ENCODE measurements around the gene NR6A1. TPM values are rescaled to one million over a fixed set of nuclear protein-coding genes. Genes with fewer than 3 reads are reported as not detected.
"Not testable (repeated sequence)": the region's sequence is repeated elsewhere in the genome, so short reads cannot be mapped to it uniquely, and the experiment has no call there.

The NR6A1 gene
- total and polyA plus RNA-seq, 5 donors from 2014 or later = 0.05 TPM; not detected in 4

- not testable (repeated sequence) for H3K27ac Mint-ChIP-seq; H3K4me1 Mint-ChIP-seq; H3K4me3 ChIP-seq (ENCODE audit: low read depth, low read length); H3K36me3 Mint-ChIP-seq; ATAC-seq (ENCODE audit: low read depth in 2 of 2); H3K27me3 ChIP-seq (ENCODE audit: control insufficient read depth, insufficient read depth, low read length); H3K36me3 ChIP-seq (ENCODE audit: control insufficient read depth, insufficient read depth, low read length); H3K4me1 ChIP-seq (ENCODE audit: control insufficient read depth, insufficient read depth, low read length, poor library complexity, severe bottlenecking); H3K27ac ChIP-seq (ENCODE audit: insufficient read depth, low read length, poor library complexity, severe bottlenecking); H3K4me3 Mint-ChIP-seq; H3K27me3 Mint-ChIP-seq; H3K9me3 ChIP-seq (ENCODE audit: control insufficient read depth in 2 of 2, low read length in 2 of 2); DNase-seq; H3K9me3 Mint-ChIP-seq
Measured at GRCh38 chr9:124734741-124735083, 36.4 kb downstream of the NR6A1 start.

GRCh38 chr9:124733964-124734740 lies 37.0 kb downstream of the NR6A1 start:
- H3K4me1 Mint-ChIP-seq = no peaks in the 10 kb centered on the region
- Histone ChIP-seq H3K36me3 (ENCODE audit: control insufficient read depth, insufficient read depth, low read length) (no peaks in the 10 kb centered on the region), H3K4me1 (ENCODE audit: control insufficient read depth, insufficient read depth, low read length, poor library complexity, severe bottlenecking) (no peaks in the 10 kb centered on the region), H3K4me3 (ENCODE audit: low read depth, low read length) (no peak overlapping the region), H3K27ac (ENCODE audit: insufficient read depth, low read length, poor library complexity, severe bottlenecking) (no peak overlapping the region), H3K9me3 (ENCODE audit: control insufficient read depth in 2 of 2, low read length in 2 of 2) (no peaks in the 10 kb centered on the region), H3K27me3 (ENCODE audit: control insufficient read depth, insufficient read depth, low read length) (peaks cover 2% of the 10 kb centered on the region)
- ATAC-seq (ENCODE audit: low read depth in 2 of 2) (no peak), DNase-seq (no peak)
- H3K9me3 Mint-ChIP-seq = peaks cover 0 to 2% (median 0%) of the 10 kb centered on the region in 7 donors
- no peaks in the 10 kb centered on the region for H3K36me3 Mint-ChIP-seq
- no peak overlapping the region for H3K27ac Mint-ChIP-seq
- peaks cover 9% of the 10 kb centered on the region for H3K27me3 Mint-ChIP-seq
- H3K4me3 Mint-ChIP-seq = no peak overlapping the region

- H3K9me3 ChIP-seq (ENCODE audit: control insufficient read depth in 2 of 2, low read length in 2 of 2) = no peaks in the 10 kb centered on the region
- peaks cover 2% of the 10 kb centered on the region for H3K27me3 ChIP-seq (ENCODE audit: control insufficient read depth, insufficient read depth, low read length)
- ATAC-seq (ENCODE audit: low read depth in 2 of 2) (no peak), DNase-seq (no peak)
- no peak overlapping the region for H3K4me3 ChIP-seq (ENCODE audit: low read depth, low read length)
- no peaks in the 10 kb centered on the region for H3K4me1 Mint-ChIP-seq
- no peak overlapping the region for H3K4me3 Mint-ChIP-seq
- H3K36me3 Mint-ChIP-seq = no peaks in the 10 kb centered on the region
- no peak overlapping the region for H3K27ac ChIP-seq (ENCODE audit: insufficient read depth, low read length, poor library complexity, severe bottlenecking)
- H3K9me3 Mint-ChIP-seq = peaks cover 0 to 2% (median 0%) of the 10 kb centered on the region in 7 donors
- peaks cover 28% of the 10 kb centered on the region for H3K27me3 Mint-ChIP-seq
- no peaks in the 10 kb centered on the region for H3K36me3 ChIP-seq (ENCODE audit: control insufficient read depth, insufficient read depth, low read length)
- no peak overlapping the region for H3K27ac Mint-ChIP-seq
- H3K4me1 ChIP-seq (ENCODE audit: control insufficient read depth, insufficient read depth, low read length, poor library complexity, severe bottlenecking) = no peaks in the 10 kb centered on the region
Measured at GRCh38 chr9:124730772-124731171, 40.3 kb downstream of the NR6A1 start.

GRCh38 chr9:124726886-124727285 lies 44.2 kb downstream of the NR6A1 start:
- Mint-ChIP-seq H3K4me1 (no peaks in the 10 kb centered on the region), H3K27ac (no peak overlapping the region), H3K9me3 (peaks cover 0 to 2% (median 0%) of the 10 kb centered on the region in 7 donors), H3K4me3 (no peak overlapping the region), H3K36me3 (no peaks in the 10 kb centered on the region), H3K27me3 (peaks cover 30% of the 10 kb centered on the region)
- DNase-seq (no peak), ATAC-seq (ENCODE audit: low read depth in 2 of 2) (no peak)
- Histone ChIP-seq H3K27ac (ENCODE audit: insufficient read depth, low read length, poor library complexity, severe bottlenecking) (no peak overlapping the region), H3K4me1 (ENCODE audit: control insufficient read depth, insufficient read depth, low read length, poor library complexity, severe bottlenecking) (no peaks in the 10 kb centered on the region), H3K4me3 (ENCODE audit: low read depth, low read length) (no peak overlapping the region), H3K36me3 (ENCODE audit: control insufficient read depth, insufficient read depth, low read length) (no peaks in the 10 kb centered on the region), H3K27me3 (ENCODE audit: control insufficient read depth, insufficient read depth, low read length) (peaks cover 11% of the 10 kb centered on the region), H3K9me3 (ENCODE audit: control insufficient read depth in 2 of 2, low read length in 2 of 2) (no peaks in the 10 kb centered on the region)

- Histone ChIP-seq H3K36me3 (ENCODE audit: control insufficient read depth, insufficient read depth, low read length) (no peaks in the 10 kb centered on the region), H3K4me1 (ENCODE audit: control insufficient read depth, insufficient read depth, low read length, poor library complexity, severe bottlenecking) (no peaks in the 10 kb centered on the region), H3K27me3 (ENCODE audit: control insufficient read depth, insufficient read depth, low read length) (peaks cover 19% of the 10 kb centered on the region), H3K27ac (ENCODE audit: insufficient read depth, low read length, poor library complexity, severe bottlenecking) (no peak overlapping the region), H3K9me3 (ENCODE audit: control insufficient read depth in 2 of 2, low read length in 2 of 2) (no peaks in the 10 kb centered on the region), H3K4me3 (ENCODE audit: low read depth, low read length) (no peak overlapping the region)
- no peaks in the 10 kb centered on the region for H3K4me1 Mint-ChIP-seq
- H3K27me3 Mint-ChIP-seq = peaks cover 36% of the 10 kb centered on the region
- H3K9me3 Mint-ChIP-seq = no peaks in the 10 kb centered on the region
- no peaks in the 10 kb centered on the region for H3K36me3 Mint-ChIP-seq
- H3K27ac Mint-ChIP-seq = no peak overlapping the region
- no peak overlapping the region for H3K4me3 Mint-ChIP-seq
- DNase-seq (no peak), ATAC-seq (ENCODE audit: low read depth in 2 of 2) (no peak)
Measured at GRCh38 chr9:124725068-124725452, 46.1 kb downstream of the NR6A1 start.

GRCh38 chr9:124724415-124725067 lies 46.6 kb downstream of the NR6A1 start:
- DNase-seq (no peak), ATAC-seq (ENCODE audit: low read depth in 2 of 2) (no peak)
- H3K4me1 Mint-ChIP-seq = no peaks in the 10 kb centered on the region
- H3K4me3 Mint-ChIP-seq = no peak overlapping the region
- Histone ChIP-seq H3K9me3 (ENCODE audit: control insufficient read depth in 2 of 2, low read length in 2 of 2) (no peaks in the 10 kb centered on the region), H3K4me1 (ENCODE audit: control insufficient read depth, insufficient read depth, low read length, poor library complexity, severe bottlenecking) (no peaks in the 10 kb centered on the region), H3K27ac (ENCODE audit: insufficient read depth, low read length, poor library complexity, severe bottlenecking) (no peak overlapping the region), H3K4me3 (ENCODE audit: low read depth, low read length) (no peak overlapping the region), H3K27me3 (ENCODE audit: control insufficient read depth, insufficient read depth, low read length) (peaks cover 19% of the 10 kb centered on the region), H3K36me3 (ENCODE audit: control insufficient read depth, insufficient read depth, low read length) (no peaks in the 10 kb centered on the region)
- H3K27ac Mint-ChIP-seq = no peak overlapping the region
- peaks cover 36% of the 10 kb centered on the region for H3K27me3 Mint-ChIP-seq
- H3K9me3 Mint-ChIP-seq = no peaks in the 10 kb centered on the region
- H3K36me3 Mint-ChIP-seq = no peaks in the 10 kb centered on the region

GRCh38 chr9:124723352-124723751 lies 47.8 kb downstream of the NR6A1 start:
- H3K9me3 ChIP-seq (ENCODE audit: control insufficient read depth in 2 of 2, low read length in 2 of 2) = no peaks in the 10 kb centered on the region
- no peak overlapping the region for H3K4me3 ChIP-seq (ENCODE audit: low read depth, low read length)
- H3K27me3 ChIP-seq (ENCODE audit: control insufficient read depth, insufficient read depth, low read length) = peaks cover 21% of the 10 kb centered on the region
- no peaks in the 10 kb centered on the region for H3K36me3 Mint-ChIP-seq
- H3K9me3 Mint-ChIP-seq = no peaks in the 10 kb centered on the region
- H3K4me3 Mint-ChIP-seq = no peak overlapping the region
- H3K27me3 Mint-ChIP-seq = peaks cover 32% of the 10 kb centered on the region
- H3K27ac ChIP-seq (ENCODE audit: insufficient read depth, low read length, poor library complexity, severe bottlenecking) = no peak overlapping the region
- H3K4me1 Mint-ChIP-seq = no peaks in the 10 kb centered on the region
- DNase-seq (no peak), ATAC-seq (ENCODE audit: low read depth in 2 of 2) (no peak)
- no peak overlapping the region for H3K27ac Mint-ChIP-seq
- no peaks in the 10 kb centered on the region for H3K36me3 ChIP-seq (ENCODE audit: control insufficient read depth, insufficient read depth, low read length)
- no peaks in the 10 kb centered on the region for H3K4me1 ChIP-seq (ENCODE audit: control insufficient read depth, insufficient read depth, low read length, poor library complexity, severe bottlenecking)
